Hematopoietic multipotent progenitor cell treated with erythropoietin and hydrocortisone succinate and interleukin-3 and kit ligand, for 15 days (in vitro differentiated cells): ENCODE data around the gene WNK3.

Experiments
- DNase-seq: peaks from one replicate; pipeline ENCODE4 v3.0.0-alpha.2; 2015; ENCODE audit warnings: low spot score

Gene WNK3

DNA sequence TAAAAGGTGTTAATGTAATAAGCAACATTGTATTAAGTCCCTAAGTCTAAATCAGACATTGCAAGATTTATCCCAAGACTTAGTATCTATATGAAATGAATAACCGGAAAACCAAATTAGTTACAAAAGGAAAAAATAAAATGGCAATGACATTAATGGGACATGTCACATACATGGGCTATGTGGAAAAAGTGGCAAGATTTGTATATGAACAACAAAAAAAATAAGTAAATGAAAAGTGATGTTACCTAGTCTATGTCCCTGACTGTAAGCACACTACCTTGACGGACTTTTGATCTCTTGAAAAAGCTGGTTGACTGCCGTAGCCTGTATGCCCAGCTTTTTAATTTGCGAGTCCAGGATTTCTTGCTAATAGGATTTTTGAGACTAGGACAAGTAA, 119.3 kb downstream of the WNK3 start:
- DNase-seq, result no peak

DNA sequence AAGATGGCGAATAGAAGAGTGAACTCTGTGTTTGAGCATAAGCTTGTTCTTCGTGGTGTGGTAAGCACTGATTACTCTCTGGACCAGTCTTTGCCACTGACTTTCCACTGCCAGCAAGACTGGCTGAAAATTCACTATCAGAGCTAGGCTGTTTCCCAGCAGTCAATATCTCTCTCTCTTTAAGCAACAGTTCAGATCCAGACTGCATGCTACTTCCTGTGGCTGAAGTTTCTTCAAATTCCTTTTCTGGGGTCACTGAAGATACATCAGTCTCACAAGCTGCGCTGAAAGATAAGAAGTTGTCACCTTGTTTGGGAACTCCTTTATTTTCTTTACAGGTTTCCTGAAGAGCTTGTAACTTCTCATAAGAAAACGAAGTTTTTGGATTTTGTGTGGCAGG, 120.8 kb downstream of the WNK3 start:
- DNase-seq, result no peak

DNA sequence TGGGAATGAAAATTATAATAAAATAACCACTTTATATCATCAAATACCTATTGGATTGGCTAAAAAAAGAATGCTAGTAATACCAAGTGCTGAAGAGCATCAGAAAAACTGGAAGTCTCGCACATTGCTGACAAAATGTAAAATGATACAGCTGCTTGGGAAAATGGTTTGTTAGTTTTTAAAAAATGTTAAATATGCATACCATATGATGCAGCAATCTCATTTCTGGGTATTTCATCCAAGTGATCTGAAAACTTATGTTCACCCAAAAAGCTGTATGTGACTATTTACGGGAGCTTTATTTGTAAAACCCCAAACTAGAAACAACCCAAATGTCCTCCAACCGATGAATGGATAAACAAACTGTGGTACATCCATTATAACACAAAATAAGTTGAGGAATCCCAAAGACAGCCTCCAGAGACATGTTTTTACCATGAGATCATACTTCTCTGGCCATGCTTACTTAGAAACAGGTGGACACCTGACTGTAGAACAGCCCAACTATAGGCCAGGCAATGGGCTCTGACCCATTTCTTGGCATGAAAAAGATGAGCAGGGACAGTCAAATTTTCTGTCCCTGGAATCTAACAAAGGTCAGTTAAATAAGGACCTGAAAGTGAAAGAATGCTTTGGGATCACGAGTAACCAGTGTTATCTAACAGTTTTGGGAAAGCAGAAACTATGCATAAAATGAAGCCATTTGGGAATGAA, 127.3 kb downstream of the WNK3 start:
- no peak for DNase-seq

DNA sequence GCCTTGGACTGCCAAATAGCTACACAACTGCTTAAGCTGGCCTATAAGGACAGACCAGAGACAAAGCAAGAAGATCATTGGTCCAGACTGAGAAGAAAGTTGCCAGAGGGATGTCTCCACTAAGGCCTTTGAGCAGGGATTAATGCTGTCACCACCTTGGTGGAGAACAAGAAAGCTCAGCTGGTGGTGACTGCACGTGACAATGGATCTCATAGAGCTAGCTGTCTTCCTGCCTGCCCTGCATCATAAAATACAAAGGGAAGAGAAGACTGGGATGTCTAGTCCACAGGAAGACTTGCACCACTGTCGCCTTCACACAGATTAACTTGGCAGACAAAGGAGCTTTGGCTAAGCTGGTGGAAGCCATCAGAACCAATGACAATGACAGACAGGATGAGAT, 134.3 kb downstream of the WNK3 start:
- DNase-seq, result no peak

DNA sequence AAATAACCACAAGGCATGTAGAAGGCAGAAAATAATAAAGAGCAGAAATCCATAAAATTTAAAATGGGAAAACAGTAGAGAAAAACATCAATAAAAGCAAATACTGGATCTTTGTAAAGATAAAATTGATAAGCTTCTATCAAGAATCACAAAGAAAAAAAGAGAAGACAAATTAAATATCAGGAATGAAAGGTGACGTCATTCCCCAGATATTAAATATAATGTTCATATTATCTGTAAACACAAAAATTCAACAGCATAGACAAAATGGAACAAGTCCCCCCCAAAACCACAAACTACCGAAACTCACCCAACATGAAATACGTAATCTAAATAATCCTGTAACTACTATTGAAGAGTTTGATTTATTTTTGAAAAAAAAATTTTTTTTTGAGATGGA, 144.2 kb downstream of the WNK3 start:
- DNase-seq, result no peak

DNA sequence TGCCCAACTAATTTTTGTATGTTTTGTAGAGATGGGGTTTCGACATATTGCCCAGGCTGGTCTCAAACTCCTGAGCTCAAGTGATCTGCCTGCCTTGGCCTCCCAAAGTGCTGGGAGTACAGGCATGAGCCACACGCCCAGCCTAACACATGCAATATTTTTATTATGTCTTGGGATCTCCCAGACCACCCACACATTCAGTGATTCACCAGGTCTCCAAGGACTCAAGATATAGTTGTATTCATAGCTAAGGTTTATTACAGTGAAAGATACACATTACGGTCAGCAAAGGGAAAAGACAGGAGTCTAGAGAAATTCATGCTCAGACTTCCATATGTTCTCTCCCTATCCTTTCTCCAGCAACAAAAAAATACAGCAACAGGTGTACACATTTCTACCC, 149.3 kb downstream of the WNK3 start:
- no peak for DNase-seq

DNA sequence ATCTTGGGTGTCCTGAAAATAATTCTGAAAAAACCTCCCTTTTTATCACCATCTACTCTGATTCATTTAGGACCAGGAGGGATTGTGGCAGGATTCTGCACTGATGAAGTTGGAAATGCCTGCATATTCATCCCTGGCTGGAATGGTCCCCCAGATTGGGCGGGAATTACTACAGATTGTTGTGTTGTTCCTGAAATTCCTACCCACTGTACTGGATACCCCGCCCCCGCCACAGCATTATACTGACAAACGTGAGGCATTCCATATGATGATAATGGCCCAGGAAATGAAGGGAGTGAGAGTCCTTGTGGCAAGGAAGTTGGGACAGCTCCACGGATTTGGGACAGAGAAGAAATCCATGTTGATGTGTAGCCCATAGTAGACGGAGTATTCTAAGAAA, 159.6 kb downstream of the WNK3 start:
- no peak for DNase-seq

DNA sequence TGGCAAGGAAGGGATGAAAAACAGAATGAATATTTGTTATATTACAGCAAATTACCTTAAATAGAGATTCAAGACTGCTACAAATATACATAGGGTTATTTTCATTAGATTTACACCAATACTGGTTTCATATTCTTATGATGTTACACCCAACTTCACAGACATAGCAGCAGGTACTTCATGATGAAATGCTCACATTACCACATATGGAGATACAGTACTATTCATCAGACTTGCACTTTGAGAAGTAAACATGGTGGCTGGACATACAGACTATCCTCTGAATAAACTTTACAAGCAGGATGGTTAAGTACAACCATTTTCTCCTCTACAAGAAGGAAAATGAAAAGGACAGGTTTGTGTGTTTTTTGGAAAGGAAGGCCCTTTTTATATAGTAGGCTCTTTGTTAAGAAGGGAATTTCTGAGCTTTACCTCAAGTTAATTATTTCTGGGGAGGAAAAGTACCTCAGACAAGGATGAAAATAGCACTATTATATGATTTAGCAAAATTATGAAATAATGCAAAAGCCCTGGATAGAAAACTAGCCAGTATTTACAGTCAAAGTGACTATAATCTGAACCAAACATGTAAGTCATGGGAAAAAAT, 162.8 kb downstream of the WNK3 start:
- DNase-seq, result no peak

DNA sequence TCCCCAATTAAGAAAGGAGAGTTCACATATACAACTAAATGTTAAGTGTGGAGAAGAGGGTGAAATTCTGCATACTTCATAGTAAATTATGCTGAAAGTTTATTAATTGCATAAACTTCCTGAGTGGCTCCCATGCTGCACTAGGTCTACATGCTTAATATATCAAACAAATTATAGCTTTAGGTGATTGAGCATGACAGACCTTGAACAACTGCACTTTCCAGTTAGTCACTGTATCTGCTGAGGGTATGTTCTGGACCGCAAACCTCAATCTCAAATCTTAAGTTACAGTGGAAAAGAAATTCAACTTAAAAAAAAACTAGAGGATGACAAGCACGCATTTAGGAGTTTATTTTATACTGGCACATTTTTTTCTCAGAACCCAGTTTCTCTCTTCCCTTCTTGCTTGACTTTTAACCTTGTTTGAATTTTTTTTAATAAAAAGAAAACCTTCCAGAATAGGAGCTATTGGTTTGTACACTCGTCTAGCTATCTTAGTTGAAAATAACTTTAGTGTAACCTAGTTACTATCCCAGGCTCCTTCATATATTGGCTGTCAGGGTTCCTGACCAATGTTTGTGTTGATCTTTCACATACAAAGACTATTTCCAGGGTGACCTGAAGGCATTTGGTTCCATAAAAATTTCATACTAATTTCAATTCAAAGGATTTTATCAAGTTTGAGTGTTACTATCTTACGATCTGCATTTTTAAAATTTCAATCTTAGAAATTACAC, 164.6 kb downstream of the WNK3 start:
- no peak for DNase-seq

DNA sequence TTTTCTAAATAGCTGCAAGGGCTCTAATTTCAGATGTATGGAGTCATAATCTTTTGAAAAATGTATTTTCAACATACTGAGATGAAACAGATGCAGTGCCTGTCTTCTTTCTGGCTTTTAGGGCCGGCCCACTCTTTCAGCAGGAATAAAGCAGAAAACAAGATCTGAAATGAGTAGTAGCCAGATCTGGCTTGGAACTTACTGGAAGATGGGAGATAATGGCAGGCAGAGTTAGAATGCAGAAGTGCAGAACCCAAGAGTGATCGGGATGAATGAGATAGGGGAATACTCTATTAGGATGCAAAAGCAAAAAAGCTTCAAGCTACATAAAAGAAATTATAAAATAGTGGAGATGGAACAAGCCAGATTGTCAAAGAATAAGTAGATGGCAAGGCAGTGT, 173.4 kb downstream of the WNK3 start:
- DNase-seq, result no peak

DNA sequence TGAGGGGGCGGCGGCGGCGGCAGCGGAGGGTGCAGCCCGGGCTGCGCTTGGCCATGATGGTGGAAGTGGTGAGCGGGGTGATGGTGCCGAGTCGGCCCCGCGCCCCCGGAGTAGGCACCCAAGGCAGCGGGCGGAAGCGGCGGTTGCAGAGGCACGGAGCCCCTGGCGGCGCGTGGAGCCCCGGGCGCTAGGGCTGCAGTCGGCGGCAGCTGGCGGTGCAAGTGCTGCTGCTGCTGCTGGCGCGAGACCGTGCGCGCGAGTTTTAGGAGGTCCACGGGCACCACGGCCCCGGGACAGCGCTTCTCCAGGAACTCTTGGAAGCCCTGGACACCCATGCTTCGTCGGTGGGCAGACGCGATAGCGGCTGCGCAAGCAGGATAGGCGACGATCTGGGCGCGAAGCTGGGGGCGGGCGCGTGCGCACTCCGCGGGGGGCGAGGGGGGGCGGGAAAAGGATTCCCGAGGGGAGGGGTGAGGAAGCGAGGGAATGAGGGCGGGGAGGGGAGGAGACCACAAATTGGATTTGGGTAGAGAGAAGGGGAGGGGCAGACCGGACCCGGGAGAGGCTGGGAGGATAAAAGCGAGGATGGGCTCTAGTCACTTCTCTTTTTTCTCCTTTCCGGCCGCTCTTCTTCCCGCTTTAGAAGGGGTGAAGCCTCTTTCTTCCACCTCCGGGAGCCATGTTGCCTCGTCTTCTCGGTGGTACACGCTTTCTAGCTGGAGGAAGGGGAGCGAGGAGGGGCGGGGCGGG, 174.8 kb downstream of the WNK3 start, which contains the start of gene FAM120C:
Gene FAM120C, minus strand, starts transcription at position 391 of the 750 bp plus-strand sequence. Its CDS starts 56 bp downstream, at position 335.
- peak; percentile 27 for DNase-seq

DNA sequence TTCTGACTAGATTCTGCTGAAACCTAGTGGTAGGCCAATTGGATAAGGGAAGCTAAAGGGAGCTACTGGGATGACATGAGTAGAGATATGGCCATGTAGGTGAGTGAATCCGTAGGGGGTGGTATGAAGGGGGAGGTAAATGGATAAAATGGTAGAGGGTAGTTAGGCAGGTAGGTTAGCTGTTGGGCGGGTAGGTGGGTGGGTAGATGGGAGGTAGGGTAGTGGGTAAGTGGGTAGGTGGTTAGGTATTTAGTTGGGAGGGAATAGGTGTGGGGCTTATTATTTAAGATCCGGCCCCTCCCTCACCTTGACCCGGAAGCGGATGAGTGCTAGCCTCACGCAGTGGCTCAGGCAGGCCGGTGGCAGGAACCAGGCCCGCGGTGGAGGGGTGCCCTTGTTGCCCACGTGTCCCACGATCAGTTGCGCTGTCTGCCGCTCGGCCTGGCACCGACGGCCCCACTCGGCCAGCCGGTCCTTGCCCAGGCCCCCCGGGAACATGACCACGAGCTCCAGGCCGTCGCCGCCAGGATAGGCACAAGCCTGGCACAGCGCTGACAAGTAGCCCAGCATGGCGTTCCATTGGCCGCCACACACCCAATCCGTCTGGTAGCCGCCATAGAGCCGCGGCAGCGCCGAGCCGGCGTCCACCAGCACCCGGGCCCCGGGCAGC, 175.5 kb downstream of the WNK3 start:
- peak; percentile 15 for DNase-seq

DNA sequence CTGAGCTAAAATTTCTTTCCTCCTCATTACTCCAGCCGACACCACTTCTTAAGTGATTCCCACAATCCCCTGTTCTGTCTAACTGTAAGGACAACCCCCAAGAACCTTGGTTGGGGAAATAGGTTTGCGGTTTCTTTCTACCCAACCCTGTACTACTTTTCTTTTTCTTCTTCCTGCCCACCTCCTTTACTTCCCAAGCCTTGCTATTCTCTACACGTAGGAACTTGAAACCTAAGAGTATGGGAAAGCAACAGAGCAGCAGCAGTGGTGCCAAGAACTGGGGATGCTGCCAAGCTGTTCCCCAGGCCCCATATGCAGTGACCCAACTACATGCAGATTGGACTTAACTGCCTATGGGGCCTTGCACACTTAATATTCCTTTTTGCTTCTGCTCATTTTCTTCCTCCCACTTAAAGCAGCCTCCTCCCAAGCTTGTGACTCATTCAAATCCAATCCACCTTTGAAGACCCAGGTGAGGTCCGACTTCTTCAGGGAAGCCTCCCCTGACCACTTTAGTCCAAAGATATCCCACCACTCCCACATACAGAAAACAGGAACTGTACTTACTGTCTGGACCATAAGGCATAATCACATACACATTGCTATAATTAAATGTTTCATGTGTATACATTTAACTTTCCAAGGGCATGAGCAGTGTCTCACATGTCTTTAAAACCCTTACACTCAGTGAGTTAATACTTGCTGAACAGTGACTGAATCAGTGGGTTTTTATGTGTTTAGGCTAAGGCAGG, 176.5 kb downstream of the WNK3 start:
- no peak for DNase-seq

DNA sequence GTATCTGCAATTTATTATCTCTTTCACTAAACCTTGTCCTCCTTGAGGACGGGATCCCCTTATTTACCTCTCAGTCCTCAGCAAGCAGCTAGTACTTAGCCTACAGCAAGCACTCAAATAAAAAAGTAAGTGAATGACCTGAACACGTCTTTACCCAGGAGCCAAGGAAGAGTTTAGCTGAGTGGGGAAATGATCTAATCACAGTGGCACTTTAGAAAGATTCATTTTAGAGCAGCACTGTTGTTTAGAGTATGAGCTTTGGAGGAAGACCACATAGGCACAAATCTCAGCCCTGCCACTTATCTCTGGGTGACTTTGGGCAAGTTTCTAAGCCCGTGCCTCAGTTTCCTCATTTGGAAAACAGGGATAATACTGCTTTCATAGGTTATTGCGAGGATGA, 177.4 kb downstream of the WNK3 start:
- no peak for DNase-seq

DNA sequence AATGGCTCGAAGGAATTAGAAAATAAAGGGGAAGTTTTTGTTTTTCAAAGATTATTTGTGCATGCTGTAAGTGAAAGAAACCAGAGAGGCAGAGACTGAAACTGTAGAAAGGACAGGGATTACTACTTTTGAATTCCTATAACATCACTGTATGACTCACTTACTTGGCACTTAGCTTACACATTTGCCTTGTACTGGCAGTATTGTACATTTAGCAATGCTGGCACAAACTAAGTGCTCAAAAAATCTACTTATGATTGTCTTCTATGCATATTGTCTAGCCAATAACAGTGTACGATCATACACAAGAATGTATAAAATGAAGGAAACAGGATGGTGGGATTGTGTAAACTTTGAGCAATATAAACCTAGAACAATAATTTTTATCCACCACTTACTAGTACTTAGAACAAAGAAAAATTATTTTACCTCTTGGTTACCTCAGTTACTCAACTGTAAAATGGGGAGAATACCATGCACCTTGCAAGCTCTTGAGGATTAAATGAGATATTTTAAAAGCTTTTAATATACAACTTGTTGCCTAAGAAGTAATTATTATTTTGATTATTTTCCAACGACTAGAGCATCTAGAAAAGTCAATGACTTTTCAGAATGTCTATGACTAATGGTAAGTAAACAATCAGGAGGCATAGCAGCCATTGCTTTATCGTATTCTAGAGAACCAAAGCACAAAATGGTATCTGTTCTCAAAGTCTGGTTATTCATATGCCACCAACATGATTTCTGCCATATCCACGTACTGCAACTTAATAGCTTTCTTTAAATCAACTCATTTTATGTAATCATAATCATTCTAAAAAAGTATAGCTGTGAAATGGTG, 179.5 kb downstream of the WNK3 start:
- DNase-seq, result no peak

DNA sequence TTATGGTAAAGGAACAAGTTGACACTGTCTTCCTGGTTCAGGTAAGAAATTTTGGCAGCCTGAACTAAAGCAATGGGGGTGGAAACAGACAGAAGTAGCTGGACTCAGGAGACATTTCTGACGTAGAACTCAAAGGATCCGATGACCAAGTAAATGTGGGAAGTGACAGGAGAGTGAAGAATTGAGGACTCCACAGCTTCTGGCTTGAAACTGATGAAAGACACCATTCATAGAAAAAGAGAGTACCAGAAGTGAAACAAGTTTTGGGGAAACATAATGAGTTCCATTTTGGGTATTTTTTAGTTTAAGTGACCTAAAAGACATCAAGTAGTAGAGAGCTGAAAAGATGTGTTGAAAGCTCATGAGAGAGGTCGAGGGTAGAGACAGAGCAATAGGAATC, 180.5 kb downstream of the WNK3 start:
- DNase-seq, result no peak

DNA sequence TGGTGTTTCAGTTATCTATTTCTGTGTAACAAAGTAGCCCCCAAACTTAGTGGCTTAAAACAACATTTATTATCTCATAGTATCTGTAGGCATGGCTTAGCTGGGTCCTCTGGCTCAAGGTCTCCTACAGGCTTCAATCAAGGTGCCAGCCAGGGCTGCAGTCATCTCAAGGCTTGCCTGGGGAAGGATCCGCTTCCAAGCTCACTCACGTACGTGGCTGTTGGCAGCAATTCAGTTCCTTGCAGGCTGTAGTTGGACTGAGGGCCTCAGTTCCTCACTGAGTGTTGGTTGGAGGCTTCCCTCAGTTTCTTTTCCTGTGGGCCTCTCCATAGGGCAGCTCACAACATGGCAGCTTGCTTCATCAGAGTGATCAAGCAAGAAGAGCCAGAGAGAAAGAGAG, 184.1 kb downstream of the WNK3 start:
- DNase-seq, result no peak

DNA sequence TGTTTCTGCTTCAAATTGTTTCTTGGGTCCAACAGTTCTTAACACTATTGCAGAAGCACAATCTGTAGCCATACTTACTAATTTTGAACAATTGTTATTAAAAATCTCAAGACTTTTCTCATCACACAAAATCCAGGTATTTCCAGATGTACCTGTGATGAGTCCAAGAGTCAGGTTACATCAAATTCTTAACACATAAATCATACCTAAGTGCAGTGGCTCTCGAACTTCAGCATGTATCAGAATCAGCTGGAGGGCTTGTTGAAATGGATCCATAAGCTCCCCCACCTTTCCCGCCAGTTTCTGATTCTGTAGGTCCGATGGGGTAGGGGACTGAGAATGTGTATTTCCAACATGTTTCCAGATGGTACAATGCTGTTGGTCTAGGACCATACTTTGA, 185.4 kb downstream of the WNK3 start:
- no peak for DNase-seq

DNA sequence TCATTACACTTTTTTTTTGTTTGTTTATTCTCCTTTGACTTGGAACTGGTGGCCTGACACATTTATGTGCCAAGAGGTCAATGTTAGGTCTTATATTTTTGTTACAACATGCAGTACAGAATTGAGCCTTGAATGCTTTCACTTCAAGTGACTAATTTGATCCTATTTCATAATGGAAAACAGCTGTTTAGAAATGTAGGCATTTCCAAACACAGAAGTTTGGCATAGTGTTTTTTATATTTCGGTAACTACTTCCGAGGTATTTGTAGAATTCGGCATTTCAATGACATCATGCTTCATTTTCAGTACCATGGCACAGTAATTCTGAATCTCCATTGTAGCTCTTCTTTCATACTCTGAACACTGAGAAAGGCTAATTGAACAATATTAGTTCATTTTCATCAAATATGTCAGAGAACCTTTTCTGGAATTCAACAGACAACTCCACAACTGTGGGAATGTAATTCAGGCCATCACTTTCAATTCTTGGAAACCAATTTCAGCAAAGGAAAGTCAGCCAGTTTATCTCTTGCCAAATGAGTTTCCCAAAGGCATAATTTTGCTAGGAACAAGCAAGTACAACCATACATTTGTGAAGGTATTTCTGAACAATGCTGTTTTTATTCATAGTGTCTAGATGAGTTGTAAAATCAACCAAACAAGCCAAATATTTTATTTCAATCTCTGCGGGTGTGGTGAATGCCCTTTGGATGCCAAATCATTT, 186.2 kb downstream of the WNK3 start:
- no peak for DNase-seq

DNA sequence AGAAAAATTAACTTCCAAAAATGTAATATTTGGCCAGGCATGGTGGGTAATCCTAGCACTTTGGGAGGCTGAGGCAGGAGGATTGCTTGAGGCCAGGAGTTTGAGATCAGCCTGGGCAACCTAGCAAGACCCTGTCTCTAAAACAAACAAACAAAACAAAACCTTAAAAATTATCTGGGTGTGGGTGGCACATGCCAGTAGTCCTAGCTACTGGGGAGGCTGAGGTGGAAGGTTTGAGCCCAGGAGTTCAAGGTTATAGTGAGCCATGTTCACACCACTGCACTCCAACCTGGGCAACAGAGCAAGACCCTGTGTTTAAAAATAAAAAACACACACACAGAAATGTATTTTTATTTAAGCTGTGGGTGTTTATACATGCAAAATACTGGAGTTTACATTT, 186.8 kb downstream of the WNK3 start:
- no peak for DNase-seq
